HG03442 (cell line): Measurements from ENCODE around the gene DIAPH3.

Experiments
- ATAC-seq: cut with Tn5 transposase; IDR thresholded peaks from one replicate; pipeline ENCODE4 v1.9.1; 2021; ENCODE audit warnings: mild to moderate bottlenecking, moderate library complexity; ENCODE audit not compliant: unreplicated experiment

Gene DIAPH3

DNA sequence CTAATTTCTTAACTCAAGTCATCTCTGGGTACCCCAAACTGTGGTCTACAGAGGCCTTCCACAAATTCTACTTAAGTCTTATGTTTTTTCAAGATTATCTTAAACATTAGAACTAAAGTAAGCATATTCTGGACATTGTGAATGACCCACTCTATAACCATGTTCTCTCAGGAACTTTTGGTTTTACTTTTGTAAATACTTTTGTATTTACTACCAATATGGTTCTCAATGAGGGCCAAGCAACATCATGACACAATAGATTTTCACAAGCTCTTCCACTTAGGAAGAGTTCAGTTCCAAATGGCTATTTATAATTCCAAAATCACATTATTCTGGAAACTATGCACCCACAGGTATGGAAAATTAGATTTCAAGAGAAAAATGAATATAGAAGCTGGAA lies 10.8 kb downstream of the DIAPH3 start:
- ATAC-seq: no peak

DNA sequence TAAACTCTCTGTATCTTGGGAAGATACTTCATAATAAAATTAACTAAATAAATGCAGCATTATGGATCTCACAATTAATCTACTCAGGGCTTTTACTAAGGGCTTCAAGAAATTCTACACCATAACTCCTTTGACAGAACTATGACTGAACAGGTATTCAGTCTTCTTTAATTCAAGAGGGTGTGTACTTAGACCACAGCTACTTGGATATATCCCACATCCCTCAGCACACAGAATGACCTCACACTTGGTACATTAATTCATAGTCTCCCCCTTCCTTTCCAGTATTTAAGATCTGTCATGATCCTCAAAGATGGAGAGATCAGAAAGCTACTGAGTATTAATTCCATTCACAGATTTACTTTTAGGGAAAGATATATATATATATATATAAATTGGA lies 11.6 kb downstream of the DIAPH3 start:
- ATAC-seq: no peak

DNA sequence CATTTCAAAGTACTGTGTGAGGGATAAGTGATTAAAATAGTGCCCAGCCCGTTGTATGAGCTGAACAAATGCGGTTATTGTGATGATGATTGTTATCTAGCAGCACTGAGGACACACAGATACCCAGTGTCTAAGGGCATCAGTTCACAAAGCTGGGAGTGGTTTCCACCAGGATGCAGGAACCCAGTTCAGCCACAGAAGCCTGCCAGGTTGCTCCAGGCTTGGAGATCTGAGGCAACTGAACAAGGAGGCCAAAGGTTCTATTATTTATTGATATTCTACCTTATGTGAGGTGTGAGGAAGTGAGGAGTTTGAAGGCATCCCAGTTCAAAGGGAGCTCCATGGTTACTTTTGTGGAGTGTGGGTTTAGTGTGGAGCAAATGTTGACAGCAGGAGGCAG lies 13.2 kb downstream of the DIAPH3 start:
- no peak for ATAC-seq

DNA sequence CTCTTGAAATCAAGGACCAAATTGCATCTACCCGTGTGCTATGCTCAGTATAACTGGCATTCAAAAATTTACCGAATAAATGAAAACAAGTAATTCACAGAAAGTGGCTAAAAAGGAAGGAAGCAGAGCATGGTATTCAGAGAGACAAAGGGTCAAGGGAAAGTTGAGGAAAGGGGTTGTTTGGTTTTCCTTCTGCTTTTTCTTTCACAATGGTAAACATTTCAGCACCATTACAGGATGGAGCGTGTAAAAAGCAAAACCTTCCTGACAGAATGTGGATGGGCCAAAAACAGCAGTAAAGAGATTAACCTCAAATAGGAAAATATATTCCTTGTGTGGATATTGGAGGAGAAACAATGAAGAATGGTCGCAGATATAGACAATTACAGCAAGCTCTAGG lies 14.8 kb downstream of the DIAPH3 start:
- no peak for ATAC-seq

DNA sequence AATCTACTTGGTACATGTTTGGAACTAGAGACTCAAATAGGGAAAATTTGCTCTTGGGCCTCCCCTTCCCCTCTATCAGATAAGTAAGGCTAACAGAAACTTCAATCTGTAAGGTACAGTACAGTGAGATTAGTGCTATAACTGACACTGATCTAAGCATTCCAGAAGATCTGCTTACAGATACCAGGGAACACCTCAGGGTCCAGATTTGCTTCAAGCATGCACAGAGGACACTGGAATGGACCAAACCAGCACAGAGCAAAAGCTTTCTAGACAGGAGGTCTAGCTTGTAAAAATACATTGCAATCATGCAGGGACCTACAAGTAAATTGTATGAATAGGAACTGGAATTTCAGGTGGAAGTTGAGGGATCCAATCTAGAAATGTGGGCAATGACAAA lies 16.4 kb downstream of the DIAPH3 start:
- no peak for ATAC-seq

DNA sequence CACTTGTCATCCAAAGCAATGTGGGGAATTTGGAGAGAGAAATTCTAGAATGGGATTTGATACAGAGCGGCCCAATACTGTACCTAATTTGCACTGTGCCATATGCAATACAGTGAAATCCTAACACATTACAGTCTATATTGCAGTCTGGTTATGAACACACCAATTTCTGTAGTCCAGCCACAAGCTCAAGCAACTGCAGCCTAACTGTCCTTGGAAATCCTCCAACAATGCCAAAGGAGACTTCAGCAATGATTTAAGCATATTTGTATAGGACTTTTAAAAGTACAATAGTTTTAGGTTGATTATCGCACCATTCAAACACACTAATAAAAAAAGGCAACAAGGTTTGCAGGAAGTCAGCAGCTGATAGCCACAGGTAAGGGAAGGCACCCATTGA lies 17.3 kb downstream of the DIAPH3 start:
- ATAC-seq: no peak

DNA sequence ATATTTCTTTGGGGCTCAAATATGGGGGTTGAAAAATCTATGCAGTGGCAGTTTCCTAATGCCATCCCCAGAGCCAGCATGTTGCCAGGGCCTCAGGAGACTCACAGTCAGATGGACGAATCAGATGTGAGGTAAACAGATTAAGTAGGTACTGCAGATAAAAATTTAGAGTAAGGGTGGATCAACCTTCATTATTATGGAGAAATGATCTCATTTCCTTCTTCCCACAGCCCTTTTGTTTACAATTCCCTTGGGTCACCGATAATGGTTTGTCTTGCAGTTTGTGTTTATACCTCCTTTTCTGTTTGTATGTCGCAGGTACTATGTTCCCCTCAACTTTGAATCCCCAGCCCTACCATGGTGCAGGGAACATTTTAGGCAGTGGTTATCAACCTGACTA lies 20.0 kb downstream of the DIAPH3 start:
- ATAC-seq: no peak

DNA sequence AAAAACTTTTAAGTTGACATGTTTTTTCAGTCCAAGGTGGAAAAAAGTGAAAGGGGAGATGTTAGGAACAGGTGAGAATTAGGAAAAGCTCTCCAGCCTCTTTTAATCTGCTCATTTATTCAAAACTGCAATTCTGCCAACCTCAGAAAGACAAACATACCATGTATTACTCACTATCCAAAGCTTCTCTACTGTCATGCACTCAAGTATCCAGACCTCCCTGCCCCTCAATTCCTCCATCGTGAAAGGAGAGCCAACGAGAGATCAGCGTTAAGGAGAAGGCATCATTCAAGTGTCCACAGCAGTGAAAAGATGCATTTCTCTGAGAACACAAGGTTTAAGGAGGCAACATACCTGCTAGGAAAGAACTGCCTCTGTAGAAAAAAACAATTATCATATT lies 24.5 kb downstream of the DIAPH3 start:
- no peak for ATAC-seq

DNA sequence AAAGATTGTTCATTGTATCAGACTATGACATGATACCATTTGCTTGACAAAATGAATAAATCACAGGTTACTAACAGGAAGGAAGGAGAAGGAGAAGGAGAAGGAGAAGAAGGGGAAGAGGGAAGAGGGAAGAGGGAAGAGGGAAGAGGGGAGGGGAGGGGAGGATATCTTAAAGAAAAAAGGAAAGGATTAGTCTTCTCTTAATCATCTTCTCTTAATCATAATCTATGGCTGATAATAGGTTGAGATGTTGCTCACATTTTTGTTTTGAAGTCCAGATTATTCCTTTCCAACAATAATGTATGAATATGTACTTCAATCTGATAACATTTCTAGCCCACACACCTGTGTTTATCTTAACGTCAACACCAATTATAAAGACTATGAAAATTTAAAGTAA lies 25.1 kb downstream of the DIAPH3 start:
- ATAC-seq: no peak

DNA sequence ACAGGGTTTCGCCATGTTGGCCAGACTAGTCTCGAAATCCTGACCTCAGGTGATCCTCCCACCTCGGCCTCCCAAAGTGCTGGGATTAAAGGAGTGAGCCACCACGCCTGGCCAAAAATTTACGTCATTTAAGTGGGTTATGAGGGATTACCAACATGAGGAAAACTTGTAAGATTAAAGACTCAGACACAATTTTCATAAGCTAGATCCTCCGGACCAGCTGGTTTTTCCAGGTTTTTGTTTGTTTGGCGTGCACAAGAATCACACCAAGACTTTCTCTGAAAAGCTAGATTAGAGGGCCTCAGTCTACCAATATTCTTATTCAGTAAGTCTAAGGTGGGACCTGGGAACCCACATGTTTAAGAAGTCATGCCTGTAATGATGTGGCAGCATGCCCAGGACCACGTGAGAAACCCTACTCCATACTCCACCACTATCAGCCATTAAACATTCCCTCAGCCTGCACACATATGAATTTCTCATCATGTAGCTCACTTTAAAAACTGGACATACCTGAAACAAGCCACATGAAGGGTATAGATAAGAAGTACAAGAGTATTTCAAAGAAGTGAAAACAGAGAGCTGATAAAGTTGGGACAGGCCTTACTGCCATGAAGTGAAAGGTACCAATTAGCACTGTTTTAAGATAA lies 25.7 kb downstream of the DIAPH3 start:
- ATAC-seq: no peak

DNA sequence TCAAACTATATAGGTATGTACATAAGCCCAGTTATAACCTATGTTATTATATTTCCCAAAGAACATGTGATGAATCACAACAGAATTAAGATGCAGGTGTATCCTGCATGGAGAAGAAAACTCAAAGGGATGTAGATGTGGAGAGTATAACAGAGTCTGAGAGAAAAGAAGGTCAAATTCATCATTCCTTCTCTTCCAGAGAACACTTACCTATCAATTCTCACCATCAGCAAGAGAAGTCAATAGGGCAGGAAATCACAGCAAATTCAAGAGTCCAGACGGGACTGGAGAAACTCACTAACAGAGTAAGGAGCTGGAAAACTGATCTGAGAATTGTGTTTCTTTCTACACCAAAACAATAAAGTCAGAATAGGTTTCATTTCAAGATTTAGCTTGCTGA lies 28.4 kb downstream of the DIAPH3 start:
- ATAC-seq: no peak

DNA sequence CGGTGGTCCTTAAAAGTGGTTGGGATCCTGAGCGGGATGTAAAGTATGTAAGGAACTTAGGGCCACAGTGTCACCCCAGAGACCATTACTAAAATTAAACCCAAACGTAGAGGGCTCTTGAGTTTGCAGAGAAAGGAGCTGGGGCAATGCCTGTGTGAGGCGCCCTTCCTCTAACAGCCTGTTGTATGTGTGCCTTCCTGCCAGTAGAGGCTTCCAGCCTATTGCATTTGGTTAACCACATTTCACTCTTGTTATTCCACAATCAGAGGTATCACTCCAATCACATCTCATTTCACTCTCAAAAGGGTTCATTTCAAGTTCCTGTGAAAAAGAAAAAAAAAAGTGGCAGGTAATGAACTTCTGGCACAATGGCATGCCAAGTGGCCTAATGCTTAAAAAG lies 29.4 kb downstream of the DIAPH3 start:
- ATAC-seq: peak; percentile 61

DNA sequence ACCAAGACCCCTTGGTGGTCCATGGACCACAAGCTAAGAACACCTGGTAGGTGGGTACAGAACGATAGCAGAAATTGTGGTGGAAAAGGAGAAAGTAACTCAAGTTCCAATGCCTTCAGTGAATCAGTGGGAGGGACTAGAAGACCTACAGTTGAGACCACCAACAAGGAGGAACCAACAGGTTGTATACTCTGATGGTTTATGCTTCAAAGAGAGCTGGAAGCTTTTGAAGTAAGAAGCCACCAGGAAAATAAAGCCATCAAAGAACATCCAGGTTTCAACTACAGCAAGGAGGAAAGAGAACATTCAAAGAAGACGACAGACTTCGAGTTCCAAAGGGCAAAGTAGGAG lies 42.4 kb downstream of the DIAPH3 start:
- no peak for ATAC-seq

DNA sequence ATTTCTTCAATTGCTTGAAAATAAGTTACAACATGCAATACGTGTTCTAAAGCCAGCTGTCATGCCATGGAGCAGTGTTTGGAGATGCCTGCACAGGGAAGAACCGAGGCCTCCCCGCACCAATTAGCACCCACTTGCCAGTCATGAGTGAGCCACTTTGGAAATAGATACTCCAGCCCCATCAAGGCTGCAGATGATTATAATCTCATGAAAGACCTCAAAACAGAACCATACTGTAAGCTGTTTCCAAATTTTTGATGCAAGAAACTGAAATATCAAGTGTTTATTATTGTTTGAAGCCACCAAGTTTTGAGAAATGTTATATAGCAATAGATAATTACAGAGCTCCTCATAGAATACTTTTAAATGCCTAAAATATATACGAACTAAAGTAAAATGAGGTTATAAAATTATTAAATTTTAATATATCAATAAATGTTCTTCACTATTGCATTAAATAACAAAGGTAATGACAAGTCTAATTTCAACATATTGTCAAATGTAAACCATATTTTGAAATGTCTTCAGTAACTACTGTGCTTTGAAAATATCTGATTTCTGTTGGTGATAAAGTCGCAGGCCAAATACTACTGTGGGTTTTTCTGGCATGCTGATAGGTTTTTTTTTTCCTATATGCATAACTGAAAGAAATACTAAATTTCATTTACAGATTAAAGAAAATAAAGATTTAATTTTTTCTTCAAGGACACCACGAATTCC lies 43.0 kb downstream of the DIAPH3 start:
- ATAC-seq: no peak

DNA sequence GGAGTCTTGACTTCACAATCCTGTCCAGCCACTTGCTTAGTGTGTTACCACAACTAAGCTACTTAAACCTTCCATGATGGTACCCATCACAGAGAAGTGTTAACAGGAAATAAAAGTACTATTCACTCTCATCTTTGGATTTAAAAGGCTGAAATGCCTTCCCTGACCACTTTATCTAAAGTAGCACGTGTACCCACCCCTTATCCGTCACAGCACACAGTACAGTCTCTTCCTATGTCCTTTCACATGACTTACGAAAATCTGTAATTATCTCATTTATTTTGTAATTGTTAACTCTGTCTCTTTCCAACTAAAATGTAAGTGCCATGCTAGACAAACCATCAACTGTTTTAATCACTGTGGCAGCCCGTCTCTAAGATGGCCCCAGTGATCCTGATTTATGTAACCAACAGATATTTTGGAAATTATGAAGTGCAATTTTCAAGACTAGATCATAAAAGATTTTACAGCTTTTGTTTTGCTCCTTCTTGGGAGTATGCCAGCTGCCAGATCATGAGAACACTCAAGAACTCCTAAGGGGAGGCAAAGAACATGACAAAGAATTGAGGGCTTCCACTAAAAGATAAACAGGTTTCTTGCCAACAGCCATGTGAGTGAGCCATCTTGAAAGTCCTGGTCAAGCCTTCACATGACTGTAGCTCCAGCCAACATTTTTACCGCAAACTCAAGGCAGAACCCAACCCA lies 44.9 kb downstream of the DIAPH3 start:
- ATAC-seq: no peak

DNA sequence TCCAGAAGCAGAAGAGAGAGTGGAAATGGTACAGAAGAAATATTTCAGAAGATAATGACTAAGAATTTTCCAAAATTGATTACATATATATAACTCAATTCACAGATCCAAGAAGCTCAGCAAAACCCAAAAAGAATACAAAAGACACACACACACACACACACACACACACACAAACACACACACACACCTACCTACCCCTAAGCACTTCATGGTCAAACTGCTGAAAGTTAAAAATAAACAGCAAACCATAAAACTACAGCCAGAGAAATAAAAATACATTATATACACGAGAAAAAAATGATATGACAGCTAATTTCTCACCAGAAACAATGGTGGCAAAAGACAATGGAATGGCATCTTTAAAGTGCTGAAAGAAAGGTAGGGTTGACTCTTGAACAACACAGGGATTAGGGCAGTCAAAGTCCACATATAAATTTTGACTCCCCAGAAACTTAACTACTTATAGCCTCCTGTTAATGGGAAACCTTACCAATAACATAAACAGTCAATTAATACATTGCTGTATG lies 49.2 kb downstream of the DIAPH3 start:
- no peak for ATAC-seq

DNA sequence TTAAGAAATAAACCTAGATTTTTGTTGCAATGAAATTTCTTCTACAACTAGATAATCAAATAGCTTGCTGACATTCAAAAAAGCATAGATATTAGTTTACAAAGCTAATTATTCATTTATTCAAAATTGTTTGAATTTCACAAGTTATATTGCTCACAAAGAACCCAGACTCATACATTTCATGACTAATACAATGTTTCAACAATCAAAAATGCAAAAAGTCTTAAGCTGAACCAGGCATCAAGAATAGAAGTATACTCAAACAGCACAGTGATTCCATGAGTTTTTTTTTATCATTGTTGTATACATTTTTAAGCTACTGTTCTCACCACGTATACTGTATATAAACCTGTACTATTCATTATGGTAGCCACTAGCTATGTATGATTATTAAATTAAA lies 51.0 kb downstream of the DIAPH3 start:
- ATAC-seq: no peak

DNA sequence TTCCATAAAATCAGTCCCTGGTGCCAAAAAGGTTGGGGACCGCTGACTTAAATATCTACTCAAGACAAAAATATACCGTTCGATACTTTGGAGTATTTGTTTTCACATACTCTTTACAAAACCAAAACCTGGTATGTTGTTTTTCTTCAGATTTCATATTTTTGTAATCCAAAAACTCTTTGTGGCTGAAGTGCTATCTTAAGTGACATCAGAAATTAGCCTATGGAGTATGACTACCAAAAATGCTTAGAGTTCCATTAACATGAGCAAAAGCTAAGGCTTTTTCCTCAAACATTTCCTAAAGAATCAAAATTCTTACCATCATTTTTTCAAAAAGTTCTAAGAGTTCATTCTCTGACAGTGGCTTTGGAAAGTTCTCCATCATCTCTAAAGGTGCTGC lies 52.0 kb downstream of the DIAPH3 start:
- ATAC-seq: no peak

DNA sequence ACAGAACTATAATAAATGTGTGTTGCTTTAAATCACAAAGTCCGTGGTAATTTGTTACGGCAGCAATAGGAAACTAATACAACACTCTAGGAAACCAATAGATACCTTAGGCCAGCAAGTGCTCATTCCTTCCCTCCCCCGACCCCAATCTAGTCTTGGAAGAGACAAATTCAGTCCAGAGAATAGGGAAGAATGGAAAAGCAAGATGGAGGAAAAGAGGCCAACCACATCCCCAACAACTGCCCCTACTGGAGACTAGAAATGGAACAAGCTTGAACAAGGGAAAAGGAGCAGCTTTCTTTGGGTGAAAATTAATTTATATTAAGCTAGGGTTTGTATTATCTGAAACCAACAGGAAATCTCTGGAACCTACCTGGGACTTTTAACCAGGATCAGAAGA lies 54.4 kb downstream of the DIAPH3 start:
- no peak for ATAC-seq

DNA sequence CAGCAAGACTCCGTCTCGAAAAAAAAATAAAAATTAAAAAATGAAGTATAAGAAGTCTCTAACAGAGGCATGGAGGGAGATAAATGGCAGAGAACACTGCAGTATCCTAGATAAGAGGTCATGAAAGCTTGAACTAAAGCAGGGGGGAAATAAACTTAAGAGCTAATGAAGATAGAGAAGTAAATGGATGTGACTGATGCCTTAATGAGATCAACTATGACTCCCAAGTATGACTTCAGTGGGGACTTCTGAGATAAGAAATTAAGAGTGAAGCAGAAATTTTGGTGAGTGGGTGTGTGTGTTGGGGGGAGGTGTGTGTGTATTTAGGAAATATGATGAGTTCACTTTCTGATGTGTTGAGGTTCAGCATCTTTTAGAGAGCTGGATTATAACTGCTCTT lies 55.1 kb downstream of the DIAPH3 start:
- no peak for ATAC-seq

DNA sequence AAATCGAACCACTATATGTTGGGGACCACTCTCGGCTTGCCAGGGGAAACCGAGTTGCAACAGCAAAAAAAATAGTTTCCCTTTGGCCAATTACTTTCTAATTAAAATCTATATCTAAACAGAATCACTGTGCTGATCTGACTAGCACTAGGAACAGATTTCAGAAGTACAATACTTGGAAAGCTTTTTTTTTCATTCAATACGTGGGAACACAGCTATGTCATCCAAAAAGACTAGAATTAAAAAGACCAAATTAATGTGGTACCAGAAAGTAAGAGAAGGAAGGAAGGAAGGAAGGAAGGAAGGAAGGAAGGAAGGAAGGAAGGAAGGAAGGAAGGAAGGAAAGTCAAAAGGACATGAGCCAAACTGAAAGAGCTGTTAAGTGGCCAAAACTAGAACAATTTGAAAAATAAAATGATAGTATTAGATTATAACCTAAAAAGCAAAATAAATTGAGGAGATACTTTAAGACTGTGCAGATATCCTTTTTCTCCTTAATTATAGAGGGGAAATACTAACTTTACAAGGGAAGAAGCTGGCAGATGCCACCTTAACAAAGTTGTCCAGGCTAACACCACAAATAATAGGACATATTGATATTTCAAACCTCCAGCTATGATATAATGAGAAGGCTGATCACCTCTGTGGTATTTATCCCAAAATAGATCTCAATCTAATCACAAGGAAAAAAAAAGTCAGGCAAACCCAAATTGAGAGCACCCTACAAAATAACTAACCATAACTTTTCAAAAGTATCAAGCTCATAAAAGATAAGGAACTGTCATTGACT lies 63.9 kb downstream of the DIAPH3 start:
- ATAC-seq: no peak
